Stimulated activated CD4-positive, alpha-beta T cell treated with anti-CD3 and anti-CD28 coated beads, Interleukin-4, amount 100 ng/mL, for 1 hour (primary cell): ENCODE results near the gene ASPRV1.
"Not testable (repeated sequence)": the region's sequence is repeated elsewhere in the genome, so short reads cannot be mapped to it uniquely, and the experiment has no call there.

Experiments used
- DNase-seq: peaks from one replicate; pipeline ENCODE4 v3.0.0-alpha.2; 2020

Gene ASPRV1

DNA sequence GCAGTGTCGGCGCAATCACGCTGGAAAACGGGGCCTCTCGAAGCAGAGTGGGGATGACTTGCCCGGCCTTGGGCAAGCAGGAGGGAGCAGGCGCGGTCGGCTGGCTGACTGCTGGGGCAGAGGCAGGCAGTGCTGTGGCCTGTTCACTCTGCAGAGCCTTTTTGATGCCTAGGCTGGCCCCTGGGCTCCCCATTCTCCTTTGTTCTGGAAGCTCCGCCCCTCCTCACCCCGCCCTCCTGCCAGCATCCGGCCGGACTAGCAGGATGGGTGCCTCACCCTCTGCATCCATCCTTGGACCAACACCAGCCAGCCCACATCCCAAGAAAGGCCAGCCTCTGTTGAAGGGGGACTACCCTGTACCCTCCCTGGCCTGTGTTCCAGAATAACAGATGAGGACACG is at the start of gene ASPRV1:
Gene ASPRV1, minus strand, starts transcription at position 136 of the 400 bp plus-strand sequence. CDS start 195 bp downstream, outside the sequence.
- DNase-seq: no peak

DNA sequence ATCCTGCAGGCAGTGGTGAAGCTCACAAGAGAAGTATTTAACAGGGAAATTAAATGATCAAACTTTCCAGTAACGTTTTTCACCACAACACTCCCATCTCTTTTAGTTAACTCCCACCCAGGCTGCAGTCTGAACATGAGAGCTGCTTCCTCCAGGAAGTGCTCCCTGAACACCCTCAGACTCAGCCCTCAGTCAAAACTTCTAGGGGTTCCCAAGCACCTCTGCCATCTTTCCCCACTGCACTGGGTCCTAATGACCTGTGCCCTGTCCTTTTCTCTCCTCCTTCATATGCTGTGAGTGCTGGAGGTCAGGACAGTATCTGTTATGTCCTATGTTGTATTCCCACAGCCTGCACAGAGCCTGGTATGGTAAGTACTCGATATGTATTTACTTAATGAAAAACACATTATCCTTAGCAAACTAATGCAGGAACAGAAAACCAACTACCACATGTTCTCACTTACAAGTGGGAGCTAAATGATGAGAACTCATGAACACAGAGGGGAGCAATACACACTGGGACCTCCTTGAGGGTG is 49.2 kb upstream of the ASPRV1 start:
- no peak for DNase-seq

DNA sequence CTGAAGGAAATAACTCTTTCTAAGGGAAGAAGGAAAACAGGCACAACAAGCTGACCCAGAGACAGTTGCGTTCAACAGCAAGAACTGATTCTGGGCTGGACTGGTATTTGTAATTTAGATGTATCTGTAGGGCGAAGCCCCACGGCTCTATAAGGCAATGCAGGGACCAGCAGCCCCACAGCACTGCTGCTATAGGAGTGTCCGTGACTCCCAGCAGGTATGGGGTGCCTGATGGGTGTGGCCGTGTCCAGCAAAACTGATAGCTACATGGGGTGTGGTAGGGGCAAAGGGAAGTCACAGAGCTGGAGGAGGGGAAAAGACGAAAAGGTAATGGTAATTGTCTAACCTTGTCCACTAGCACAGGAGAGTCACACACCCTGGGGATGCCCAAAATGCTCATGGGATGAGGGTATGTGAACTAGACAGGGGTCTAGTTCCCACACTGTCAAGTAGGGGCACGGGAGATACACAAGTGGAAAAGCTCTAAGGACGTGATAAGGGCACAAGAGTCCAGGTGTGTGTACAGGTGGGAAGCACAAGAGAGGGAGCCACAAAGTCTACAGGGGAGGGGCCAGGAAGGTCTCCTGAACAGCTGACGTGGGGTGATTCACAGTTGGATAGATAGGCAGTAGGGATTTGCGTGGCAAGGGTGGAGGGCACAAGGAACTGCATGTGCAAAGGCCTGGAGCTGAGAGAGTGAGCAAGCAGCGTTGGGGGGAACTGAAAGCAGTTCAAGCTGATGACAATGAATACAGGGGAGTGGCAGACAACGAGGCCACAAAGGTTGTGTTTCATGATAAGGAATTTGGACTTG is 48.5 kb upstream of the ASPRV1 start:
- no peak for DNase-seq

DNA sequence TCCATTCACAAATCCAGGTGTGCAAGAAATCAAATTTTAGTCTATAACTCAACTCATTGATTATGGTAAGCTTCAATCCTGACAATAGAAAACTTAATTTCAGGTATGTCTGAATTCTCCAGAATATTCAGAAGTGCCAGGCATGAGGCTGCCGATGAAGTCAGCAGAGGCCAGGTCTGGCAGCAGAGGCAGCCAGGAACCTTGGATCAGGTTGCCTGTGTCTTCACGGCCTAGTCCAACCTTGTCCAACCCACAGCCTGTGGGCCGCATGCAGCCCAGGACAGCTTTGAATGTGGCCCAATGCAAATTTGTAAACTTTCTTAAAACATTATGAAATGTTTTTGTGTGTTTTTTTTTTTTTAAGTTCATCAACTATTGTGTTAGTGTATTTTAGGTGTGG is 46.9 kb upstream of the ASPRV1 start:
- no peak for DNase-seq

DNA sequence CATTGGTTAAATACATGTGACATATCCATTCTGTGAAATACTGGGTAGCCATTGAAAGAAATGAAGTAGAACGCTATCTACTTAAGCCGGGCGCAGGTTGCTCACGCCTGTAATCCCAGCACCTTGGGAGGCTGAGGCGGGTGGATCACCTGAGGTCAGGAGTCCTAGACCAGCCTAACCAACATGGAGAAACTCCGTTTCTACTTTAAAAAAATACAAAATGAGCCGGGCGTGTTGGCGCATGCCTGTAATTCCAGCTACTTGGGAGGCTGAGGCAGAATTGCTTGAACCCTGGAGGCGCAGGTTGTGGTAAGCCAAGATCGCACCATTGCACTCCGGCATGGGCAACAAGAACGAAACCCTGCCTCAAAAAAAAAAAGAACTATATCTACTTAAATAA is 45.7 kb upstream of the ASPRV1 start:
- DNase-seq: no peak

DNA sequence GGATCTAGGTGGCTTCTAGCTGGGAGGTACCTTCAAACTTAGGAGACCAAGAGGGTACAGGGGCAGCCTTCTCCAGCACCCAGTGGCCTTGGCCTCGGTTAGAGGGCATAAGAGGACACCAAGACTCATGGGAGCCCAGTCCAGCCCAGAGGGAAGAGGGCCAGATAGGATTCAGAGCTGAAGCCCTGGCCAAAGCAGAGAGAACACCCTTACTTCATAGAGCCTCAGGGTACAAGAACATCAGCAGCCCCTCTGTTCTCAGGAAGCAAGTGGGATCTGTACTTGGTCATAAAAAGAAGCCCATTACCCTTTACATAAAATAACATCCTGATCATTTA is 45.0 kb upstream of the ASPRV1 start:
- no peak for DNase-seq

DNA sequence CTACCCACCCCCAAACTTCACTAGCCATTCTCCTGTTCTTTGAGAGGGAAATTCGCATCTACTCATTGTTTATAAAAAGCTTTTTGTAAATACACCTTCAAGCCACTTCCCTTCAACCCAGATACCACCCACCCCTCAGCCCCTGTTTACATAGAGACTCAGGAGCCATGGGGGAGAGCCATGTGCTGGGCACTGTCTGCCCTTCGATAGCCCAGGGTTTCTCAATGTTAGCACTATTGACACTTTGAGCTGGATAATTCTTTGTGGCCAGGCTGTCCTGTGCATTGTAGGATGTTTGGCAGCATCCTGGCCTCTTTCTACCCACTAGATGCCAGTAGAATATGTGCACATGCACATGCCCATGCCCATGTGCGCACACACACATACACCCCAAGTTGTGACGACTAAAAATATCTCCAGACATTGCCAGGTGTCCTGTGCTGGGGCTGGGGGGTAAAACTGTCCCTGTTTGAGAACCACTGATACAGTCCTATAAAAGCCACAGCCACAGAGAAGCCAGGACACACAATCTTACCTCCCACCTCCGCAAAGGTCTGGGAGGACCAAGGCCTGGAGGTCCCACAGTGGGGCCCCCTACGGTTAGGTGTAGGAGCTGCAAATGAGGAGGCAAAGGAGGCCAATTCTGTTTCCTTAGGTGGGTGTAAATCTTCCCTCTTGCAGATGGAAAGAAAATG is 44.5 kb upstream of the ASPRV1 start:
- DNase-seq: no peak

DNA sequence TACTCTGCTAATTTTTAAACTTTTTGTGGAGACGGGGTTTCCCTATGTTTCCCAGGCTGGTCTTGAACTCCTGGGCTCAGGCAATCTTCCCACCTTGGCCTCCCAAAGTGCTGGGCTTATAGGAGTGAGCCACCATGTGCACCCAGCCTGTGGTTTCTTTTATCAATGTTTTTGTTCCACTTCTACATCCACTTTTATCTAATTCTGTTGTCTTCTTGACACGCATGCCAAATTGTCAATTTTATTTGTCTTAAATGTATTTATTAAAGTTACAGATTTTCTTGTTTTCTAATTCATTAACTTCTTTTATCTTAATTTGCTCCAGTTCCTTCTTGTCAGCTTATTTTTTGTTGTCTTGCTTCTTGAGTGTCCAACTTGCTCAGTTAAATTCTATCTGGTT is 43.8 kb upstream of the ASPRV1 start:
- no peak for DNase-seq

DNA sequence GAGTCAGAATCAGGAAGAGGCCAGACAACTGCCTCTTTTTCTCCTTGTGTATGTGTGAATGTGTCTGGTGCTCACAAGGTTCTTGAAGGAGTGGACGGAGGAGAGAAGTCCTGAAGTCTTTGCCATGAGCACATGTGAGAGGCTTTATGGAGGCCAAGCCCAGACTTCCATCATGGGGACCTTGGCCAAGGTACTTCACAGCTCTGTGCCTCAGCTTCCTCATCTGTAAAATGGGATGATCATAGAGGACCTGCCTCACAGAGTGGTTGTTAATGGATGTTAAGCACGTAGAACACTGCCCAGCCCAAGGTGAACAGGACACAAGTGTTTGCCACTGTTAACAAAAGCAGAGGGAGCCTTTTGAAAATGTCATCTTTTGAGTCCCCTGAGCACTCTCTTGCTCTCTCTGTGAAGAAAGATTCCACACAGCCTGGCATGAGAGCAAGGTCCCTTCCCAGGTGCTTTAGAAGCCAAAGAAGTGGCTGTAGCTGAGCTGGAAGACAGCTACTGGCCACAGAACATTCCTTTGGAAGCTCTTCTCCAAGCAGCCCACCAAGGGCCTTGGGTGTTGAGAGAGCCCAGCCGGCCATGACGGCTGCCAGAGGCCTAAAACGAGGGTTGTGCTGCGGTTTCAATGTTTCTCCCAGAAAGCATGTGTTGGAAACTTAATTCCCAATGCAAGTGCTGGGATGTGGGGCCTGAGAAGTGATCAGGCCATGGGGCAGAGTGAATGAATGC is 41.8 kb upstream of the ASPRV1 start:
- no peak for DNase-seq

DNA sequence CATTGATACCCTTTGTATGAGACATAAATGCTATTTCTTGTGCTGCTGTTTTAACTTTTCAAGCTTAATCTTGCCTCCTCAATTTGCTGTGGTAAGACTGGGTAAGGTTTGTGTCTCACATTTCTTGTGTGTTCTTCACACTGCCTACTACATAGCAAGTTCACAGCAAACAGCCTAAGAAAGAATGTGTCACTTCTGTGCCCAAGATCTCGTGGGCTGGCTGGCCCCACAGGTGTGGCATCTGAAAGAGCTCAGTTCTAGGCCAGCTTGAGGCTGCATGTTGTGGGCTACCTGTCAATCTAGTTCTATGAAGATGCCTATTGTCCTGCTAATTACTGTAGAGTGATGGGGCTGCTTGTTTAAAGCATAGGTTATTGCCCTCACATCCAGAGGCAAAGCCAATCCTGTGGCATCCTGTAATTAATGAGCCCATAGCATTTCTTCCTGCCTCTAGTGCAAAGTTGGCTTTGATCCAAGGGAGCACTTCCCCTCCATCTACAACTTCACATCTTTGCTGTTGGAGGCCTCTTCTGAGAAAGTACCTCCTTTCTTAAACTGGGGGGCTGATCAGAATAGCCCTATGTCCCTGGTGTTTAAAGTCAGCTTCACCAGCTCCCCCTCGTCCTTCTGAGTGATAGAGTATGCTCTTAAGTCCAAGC is 40.9 kb upstream of the ASPRV1 start:
- DNase-seq: no peak

DNA sequence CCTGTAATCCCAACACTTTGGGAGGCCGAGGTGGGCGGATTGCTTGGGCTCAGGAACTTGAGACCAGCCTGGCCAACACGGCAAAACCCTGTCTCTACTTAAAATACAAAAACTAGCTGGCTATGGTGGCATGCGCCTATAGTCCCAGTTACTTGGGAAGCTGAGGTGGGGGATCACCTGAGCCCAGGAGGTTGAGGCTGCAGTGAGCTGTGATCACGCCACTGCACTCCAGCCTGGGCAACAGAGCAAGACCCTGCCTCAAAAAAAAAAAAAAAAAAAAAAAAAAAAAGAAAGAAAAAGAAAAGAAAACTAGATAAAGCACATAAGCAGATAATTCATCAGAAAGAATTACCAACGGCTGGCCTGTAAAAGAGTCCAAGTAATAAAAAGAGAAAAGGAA is 39.1 kb upstream of the ASPRV1 start:
- DNase-seq: not testable (repeated sequence)

DNA sequence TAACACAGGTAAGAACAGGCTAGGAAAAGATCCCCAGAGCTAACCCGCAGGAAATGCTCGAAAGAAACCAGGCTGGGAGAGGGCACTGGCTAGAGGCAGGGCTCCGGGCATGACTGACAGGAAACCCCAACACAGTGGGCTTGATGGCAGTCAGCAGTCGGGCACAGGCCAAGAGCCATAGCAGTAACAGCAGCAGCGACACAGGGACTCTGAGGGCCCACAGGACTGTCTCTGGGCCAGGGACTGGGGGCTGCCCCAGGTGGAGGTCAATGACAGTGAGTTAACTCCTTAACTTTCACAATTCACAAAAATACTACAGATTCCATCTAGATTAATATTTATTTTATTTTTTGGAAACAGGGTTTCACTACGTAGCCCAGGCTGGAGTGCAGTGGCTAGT is 37.3 kb upstream of the ASPRV1 start:
- DNase-seq: no peak

DNA sequence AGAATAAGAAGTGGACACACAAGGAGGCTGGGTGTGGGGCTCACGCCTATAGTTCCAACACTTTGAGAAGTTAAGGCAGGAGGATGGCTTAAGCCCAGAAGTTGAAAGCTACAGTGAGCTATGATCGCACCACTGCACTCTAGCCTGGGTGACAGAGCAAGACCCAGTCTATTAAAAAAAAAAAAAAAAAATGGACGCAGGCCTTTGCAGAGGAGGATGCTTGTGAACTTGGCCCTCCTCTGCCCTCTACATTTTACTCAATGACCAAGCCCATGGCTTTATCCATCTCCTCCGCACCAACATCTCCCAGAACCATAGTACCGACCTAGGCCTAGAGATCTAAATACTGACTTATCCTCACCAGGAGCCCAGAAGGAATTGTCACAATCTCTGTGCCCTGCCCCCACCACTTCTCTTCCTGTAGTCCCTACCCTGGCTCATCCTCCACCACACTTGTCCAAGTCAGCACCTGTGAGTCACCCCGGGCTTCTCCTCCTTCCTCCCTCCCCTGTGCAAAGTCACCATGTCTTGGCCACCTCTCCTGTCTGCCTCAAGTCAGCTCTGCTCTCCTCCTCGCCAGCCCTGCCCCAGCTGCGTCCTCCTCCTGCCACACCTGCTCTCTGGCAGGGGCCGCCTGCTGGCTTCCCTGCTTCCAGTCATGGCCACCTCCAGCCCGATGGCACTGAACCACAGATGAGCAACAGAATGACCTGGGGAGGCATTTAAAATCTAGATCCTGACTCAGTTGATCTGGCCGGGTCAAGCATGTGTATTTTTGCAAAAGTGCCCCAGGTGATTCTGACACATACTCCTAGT is 35.8 kb upstream of the ASPRV1 start:
- peak; percentile 7 for DNase-seq

DNA sequence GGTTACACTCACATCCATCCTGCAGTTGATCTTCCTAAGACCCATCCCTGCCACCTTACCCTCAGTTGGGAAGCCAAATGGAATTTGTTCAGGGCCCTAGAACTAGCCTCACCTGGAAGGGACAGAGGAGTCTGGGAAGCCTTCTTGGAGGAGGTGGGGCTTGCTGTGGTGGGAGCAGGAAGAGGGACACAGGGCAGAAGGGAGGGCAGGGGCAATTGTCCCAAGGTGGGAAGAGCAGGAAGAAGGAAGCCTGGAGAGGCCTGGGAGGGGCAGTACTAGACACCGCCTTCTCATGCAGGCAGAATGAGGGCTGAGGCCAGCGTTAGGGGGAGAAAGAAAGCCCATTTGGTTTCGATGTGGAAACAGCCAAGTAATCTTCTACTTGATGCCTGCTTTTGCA is 34.1 kb upstream of the ASPRV1 start:
- DNase-seq: no peak

DNA sequence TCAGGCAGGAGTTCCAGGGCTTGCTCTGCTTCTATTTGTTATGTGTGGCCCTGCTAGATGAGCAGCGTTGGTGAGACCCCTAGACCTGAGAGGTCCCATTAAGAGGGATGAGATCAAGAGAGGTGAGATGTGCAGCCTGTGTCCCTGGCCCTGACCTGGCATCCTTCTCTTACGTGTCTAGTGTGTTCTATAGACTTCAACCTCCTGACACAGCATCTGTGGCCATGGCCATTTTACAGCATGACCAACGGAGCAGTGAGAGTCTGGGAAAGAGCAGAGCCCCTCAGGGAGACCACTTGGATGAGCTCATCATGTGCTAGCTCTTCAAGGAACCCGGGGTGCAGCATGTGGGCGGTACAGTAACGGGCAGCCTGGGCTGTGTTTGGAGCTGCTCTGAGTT is 32.7 kb upstream of the ASPRV1 start:
- no peak for DNase-seq

DNA sequence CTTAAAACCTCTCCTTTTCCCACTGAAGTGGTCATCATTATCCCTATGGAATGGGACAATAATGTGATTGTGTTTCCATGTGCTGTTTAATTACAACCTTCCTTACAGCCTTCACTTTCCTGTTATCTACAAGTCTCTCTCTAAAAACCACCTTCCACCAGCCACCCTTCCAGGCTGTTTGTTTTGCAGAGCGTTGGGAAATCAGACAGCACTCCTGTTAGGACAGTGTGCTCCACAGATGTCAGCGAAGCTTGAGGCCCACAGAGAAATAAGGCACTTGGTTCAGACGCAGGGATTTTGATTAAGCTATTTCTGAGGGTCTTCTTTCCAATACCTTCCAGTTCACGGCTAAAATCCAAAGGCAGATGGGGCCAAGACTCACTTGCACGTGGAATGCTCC is 32.3 kb upstream of the ASPRV1 start:
- no peak for DNase-seq

DNA sequence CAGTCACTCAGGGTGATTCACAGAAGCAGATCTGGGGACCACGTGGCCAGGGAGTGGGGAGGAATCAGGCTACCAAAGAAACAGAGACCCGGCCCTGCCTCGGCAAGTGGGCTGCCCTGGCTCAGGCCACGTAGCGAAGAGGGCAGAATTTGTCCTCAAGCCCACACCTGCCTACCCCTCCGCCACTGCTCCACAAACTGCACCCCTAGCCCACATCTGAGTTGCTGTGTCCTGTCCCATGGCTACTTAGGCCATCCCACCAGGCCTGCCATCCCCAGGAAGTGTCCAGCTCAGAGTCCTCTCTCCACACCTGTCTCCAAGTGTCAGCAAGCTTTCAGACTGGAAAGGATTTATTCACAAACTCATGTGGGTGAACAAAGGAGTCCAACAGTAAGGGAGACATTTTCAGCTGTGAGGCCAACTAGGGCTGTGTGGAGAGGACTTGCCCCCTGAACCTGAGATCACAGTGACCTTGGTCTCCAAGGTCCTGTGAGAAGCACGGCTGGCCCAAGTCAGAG is 31.7 kb upstream of the ASPRV1 start:
- no peak for DNase-seq

DNA sequence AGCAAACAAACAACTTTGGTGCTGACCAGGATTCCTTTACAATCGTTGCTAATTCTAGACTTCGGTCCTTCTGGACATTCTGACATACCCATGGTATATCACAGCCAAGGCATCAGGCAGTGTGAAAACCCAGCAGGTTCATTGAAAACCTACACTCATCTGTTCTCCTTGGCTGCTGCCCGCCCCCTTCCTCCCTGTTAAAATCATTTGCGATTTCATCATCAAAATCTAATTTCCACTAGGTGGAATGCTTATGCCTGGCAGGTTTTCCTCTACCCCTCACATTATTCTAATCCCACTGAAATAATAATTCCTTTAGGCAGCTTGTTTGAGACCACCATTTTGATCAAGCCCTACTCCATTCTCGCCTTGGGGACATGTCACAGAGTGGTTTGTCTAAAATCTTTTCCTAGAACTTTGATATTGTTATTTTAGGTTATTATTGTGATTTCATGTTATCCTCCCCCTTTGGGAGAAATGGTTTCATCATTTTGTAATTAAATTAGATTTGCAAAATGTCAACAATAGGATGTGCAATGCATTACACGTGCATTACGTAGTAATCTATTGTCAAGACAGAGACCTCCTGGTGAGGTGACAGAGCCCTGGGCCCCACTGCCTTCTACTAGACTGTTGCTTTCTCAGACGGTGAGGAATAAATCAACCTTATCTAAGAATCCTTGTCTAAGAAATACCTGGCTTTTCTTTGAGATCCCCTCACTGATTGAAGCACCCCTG is 31.0 kb upstream of the ASPRV1 start:
- DNase-seq: no peak

DNA sequence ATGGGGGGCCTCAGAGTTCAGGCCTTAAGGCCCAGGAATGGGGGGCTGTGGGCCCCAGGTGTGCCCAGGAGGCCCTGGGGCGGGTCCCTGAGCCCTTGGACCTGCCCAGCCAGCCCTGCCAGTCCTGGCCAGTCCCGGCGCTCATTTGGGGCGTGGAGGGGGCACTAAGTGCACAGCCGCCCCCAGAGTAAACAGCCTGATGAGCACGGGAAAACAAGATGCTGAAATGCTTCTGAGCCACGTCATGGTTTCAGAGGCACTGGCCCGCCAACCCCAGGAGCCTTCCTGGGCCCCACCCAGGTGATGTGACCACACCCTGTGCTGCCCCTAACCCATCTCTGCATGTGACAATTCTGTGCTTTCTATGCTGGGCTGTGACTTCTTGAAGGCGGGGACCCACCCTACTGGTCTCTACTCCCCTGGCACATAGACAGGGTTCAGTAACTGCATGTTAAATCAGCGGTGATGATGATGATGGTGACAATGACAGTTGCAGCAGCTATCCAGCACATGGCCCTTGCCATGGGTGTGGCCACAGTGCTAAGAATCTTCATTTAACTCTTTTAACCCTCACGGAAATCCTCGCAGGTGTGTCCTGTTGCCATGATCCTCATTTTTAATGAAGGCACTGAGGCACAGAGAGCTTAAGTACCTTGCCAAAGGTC is 28.1 kb upstream of the ASPRV1 start:
- no peak for DNase-seq

DNA sequence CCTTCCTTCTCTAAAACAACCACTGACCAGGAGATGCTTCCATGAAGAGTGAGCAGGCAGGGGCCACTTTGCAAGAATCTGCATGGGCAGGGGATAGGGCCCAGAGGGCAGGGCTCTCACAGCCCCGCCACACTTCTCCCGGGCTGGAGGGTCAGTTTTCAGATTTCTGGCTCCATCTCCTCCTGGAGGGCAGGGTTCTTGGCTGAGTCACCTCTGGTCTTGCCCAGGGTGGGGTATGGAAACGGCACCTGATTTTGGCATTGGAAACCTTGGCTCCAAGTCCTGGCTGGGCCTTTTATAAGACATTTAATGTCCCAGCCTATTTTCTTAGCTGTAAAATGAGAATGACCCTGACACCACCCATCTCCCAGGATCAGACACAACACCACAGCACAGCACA is 27.6 kb upstream of the ASPRV1 start:
- DNase-seq: no peak
